WTC11 (cell line): Measurements from ENCODE around the gene NET1. TPM values are rescaled to one million over a fixed set of nuclear protein-coding genes. Genes with fewer than 3 reads are reported as not detected.
A peak's percentile ranks its signal among the peaks of the same experiment; 100 is the strongest.

Experiments used
- ATAC-seq: fragments of 200-7000 bp; cut with Tn5 transposase; 2 replicates; pipeline ENCODE4 v1.10.0; 2021; ENCODE audit warnings: mild to moderate bottlenecking, moderate library complexity
- CTCF ChIA-PET: fragments of 300-600 bp; sonication (Branson Sonifier 250); formaldehyde crosslinking; loops from one replicate; lab custom pipeline; 2021; ENCODE audit warnings: antibody characterized with exemption; lab: Charles Lee
- POLR2A ChIA-PET: fragments of 350-600 bp; sonication (Branson Sonifier 250); formaldehyde crosslinking; loops from one replicate; lab custom pipeline; 2021; ENCODE audit warnings: antibody characterized with exemption; lab: Charles Lee
- DNase-seq: peaks from one replicate; pipeline ENCODE4 v3.0.0; 2021; ENCODE audit warnings: low spot score
- H3K27ac Mint-ChIP-seq: 2 replicates; pipeline ENCODE4 v1.8.0; 2021; ENCODE audit warnings: mixed read lengths
- H3K27me3 Mint-ChIP-seq: 2 replicates; pipeline ENCODE4 v1.8.0; 2021; ENCODE audit warnings: low read depth, mild to moderate bottlenecking, moderate library complexity, mixed read lengths
- H3K36me3 Mint-ChIP-seq: 2 replicates; pipeline ENCODE4 v1.8.0; 2021; ENCODE audit warnings: mixed read lengths
- H3K4me1 Mint-ChIP-seq: 2 replicates; pipeline ENCODE4 v1.8.0; 2022; ENCODE audit warnings: mixed read lengths
- H3K4me3 Mint-ChIP-seq: 2 replicates; pipeline ENCODE4 v1.8.0; 2021; ENCODE audit warnings: mild to moderate bottlenecking, moderate library complexity, mixed read lengths
- H3K9me3 Mint-ChIP-seq: 2 replicates; pipeline ENCODE4 v1.8.0; 2021; ENCODE audit warnings: mixed read lengths
- CBFB ChIP-seq: sonication (generic); formaldehyde crosslinking; IDR thresholded peaks from 2 replicates; pipeline ENCODE4 v1.8.1; 2022; ENCODE audit warnings: mild to moderate bottlenecking, low read depth, missing genetic modification reagents
- CDX4 ChIP-seq: fragments of 250-450 bp; sonication (Bioruptor Pico); IDR thresholded peaks from 2 replicates; pipeline ENCODE4 v1.9.0; 2021; ENCODE audit warnings: moderate library complexity, mild to moderate bottlenecking, inconsistent platforms, borderline replicate concordance
- E2F5 ChIP-seq: sonication (generic); formaldehyde crosslinking; IDR thresholded peaks from 2 replicates; pipeline ENCODE4 v1.8.1; 2022; ENCODE audit warnings: mild to moderate bottlenecking, moderate library complexity, missing genetic modification reagents
- EMX1 ChIP-seq: fragments of 250-450 bp; sonication (Bioruptor Pico); IDR thresholded peaks from 2 replicates; pipeline ENCODE4 v1.8.0; 2021; ENCODE audit warnings: mild to moderate bottlenecking
- FOXJ3 ChIP-seq: sonication (generic); formaldehyde crosslinking; IDR thresholded peaks from 2 replicates; pipeline ENCODE4 v1.9.0; 2021; ENCODE audit warnings: missing genetic modification reagents, mild to moderate bottlenecking, borderline replicate concordance
- GABPB1 ChIP-seq: sonication (generic); formaldehyde crosslinking; IDR thresholded peaks from 2 replicates; pipeline ENCODE4 v1.8.1; 2023; ENCODE audit warnings: mild to moderate bottlenecking, missing genetic modification reagents
- IRF2 ChIP-seq: sonication (generic); formaldehyde crosslinking; IDR thresholded peaks from 2 replicates; pipeline ENCODE4 v1.8.0; 2022; ENCODE audit warnings: low read depth, missing genetic modification reagents, borderline replicate concordance
- JAZF1 ChIP-seq: fragments of 250-450 bp; sonication (Bioruptor Pico); IDR thresholded peaks from 2 replicates; pipeline ENCODE4 v1.9.0; 2021; ENCODE audit warnings: moderate library complexity, mild to moderate bottlenecking, inconsistent platforms
- NFATC4 ChIP-seq: fragments of 250-450 bp; sonication (Bioruptor Pico); IDR thresholded peaks from 2 replicates; pipeline ENCODE4 v1.9.0; 2021; ENCODE audit warnings: mild to moderate bottlenecking
- RORB ChIP-seq: fragments of 250-450 bp; sonication (Bioruptor Pico); IDR thresholded peaks from 2 replicates; pipeline ENCODE4 v1.9.0; 2021; ENCODE audit warnings: mild to moderate bottlenecking
- SOX15 ChIP-seq: fragments of 250-450 bp; sonication (Bioruptor Pico); IDR thresholded peaks from 2 replicates; pipeline ENCODE4 v1.9.0; 2021; ENCODE audit warnings: mild to moderate bottlenecking
- SP1 ChIP-seq: sonication (generic); formaldehyde crosslinking; conservative IDR thresholded peaks from 2 replicates; pipeline ENCODE4 v1.8.1; 2022; ENCODE audit warnings: missing genetic modification reagents
- ZNF532 ChIP-seq: fragments of 250-450 bp; sonication (Bioruptor Pico); IDR thresholded peaks from 2 replicates; pipeline ENCODE4 v1.9.0; 2021; ENCODE audit warnings: mild to moderate bottlenecking, borderline replicate concordance
- total RNA-seq: library from RNA; stranded (reverse); gene quantifications from 3 replicates; pipeline ENCODE4 v1.2.3, GENCODE V29; 2021
- TF ChIP-seq, protein P1 (sequence below): sonication (generic); formaldehyde crosslinking; IDR thresholded peaks from 2 replicates; pipeline ENCODE4 v1.8.0; 2022; ENCODE audit warnings: missing genetic modification reagents
- TF ChIP-seq, protein P2 (sequence below): sonication (generic); formaldehyde crosslinking; IDR thresholded peaks from 2 replicates; pipeline ENCODE4 v1.8.1; 2023; ENCODE audit warnings: mild to moderate bottlenecking, missing genetic modification reagents
- TF ChIP-seq, protein P3 (sequence below): fragments of 200-600 bp; IDR thresholded peaks from 2 replicates; pipeline ENCODE4 v1.8.0; 2022; ENCODE audit warnings: antibody characterized with exemption
- TF ChIP-seq, protein P4 (sequence below): fragments of 250-450 bp; sonication (Bioruptor Pico); IDR thresholded peaks from 2 replicates; pipeline ENCODE4 v1.8.0; 2021; ENCODE audit warnings: mild to moderate bottlenecking

Gene NET1
- total RNA-seq, 1 experiment from 2014 or later, result 85.4 TPM

- TF ChIP-seq, protein P1, sequence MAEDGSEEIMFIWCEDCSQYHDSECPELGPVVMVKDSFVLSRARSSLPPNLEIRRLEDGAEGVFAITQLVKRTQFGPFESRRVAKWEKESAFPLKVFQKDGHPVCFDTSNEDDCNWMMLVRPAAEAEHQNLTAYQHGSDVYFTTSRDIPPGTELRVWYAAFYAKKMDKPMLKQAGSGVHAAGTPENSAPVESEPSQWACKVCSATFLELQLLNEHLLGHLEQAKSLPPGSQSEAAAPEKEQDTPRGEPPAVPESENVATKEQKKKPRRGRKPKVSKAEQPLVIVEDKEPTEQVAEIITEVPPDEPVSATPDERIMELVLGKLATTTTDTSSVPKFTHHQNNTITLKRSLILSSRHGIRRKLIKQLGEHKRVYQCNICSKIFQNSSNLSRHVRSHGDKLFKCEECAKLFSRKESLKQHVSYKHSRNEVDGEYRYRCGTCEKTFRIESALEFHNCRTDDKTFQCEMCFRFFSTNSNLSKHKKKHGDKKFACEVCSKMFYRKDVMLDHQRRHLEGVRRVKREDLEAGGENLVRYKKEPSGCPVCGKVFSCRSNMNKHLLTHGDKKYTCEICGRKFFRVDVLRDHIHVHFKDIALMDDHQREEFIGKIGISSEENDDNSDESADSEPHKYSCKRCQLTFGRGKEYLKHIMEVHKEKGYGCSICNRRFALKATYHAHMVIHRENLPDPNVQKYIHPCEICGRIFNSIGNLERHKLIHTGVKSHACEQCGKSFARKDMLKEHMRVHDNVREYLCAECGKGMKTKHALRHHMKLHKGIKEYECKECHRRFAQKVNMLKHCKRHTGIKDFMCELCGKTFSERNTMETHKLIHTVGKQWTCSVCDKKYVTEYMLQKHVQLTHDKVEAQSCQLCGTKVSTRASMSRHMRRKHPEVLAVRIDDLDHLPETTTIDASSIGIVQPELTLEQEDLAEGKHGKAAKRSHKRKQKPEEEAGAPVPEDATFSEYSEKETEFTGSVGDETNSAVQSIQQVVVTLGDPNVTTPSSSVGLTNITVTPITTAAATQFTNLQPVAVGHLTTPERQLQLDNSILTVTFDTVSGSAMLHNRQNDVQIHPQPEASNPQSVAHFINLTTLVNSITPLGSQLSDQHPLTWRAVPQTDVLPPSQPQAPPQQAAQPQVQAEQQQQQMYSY (CRISPR knock-in tag), result no peak
- TF ChIP-seq FOXJ3 (CRISPR knock-in tag) (no peak), ZNF532 (CRISPR knock-in tag) (no peak), RORB (no peak), CBFB (CRISPR knock-in tag) (no peak), JAZF1 (no peak), SOX15 (CRISPR knock-in tag) (no peak), E2F5 (CRISPR knock-in tag) (no peak), EMX1 (CRISPR knock-in tag) (no peak)
Measured at GRCh38 chr10:5402798-5403197, 9.6 kb upstream of the NET1 start (continued).

DNA sequence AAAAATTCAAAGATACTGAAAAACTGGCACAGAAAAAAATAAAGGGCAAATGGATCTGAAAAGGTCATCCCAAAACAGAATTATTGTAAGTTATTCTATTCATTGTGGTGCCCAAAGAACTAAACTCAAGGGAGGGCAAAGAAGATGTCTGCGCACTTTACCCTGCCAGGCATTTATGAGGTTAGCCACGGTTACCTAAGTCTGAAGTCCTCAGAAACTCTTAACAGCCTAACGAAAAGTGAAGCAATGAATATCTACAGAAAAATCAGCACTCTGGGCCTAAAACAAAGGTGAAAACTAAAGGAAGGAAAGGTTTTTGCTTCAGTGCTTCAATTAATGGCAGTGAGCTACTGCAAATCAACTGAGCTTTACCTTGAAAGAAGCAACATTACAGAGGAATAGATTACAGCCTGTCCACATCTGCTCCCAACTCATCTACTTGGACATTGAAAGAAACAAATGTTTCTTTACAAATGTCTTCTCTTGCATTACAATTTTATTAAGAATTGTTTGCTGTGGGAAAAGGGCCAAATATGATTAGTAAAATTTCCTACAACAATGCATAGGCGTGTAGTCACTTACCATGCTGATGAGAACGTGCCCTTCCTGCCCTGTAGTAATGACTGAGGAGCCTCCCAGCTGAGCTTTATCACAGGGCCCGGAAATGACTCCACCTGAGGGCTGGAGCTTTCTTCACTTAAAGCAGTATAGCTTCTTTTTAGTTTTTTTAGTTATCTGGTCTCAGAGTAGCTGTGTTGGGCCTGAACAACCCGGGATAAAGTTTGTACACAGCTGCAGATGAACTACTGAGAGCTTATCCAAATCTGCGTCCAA is 7.9 kb upstream of the NET1 start, which contains the start of gene TUBAL3:
Gene TUBAL3 (minus strand): TSS at position 621 of the 834 bp plus-strand sequence. CDS start 36 bp downstream, at position 585.
- ChIA-PET CTCF (interaction anchor here (1.1 kb wide), 1 partner anchor 111 kb away, joined by 3 read pairs; no protein-coding TSS in a partner anchor), POLR2A (no interaction called here)
- 0 out of 2 replicates have a peak, but pooled peaks have one; percentile 38 for ATAC-seq
- H3K27me3 Mint-ChIP-seq, result no peaks in the 10 kb centered on the region
- H3K4me3 Mint-ChIP-seq, result no peak within 1 kb of the TSS
- DNase-seq, result no peak
- H3K9me3 Mint-ChIP-seq, result peaks cover 28% of the 10 kb centered on the region
- no peaks in the 10 kb centered on the region for H3K4me1 Mint-ChIP-seq
- TF ChIP-seq EMX1 (CRISPR knock-in tag) (no peak), IRF2 (CRISPR knock-in tag) (no peak), CDX4 (no peak), SP1 (no peak), GABPB1 (CRISPR knock-in tag) (no peak), NFATC4 (CRISPR knock-in tag) (no peak)
- TF ChIP-seq, protein P2, sequence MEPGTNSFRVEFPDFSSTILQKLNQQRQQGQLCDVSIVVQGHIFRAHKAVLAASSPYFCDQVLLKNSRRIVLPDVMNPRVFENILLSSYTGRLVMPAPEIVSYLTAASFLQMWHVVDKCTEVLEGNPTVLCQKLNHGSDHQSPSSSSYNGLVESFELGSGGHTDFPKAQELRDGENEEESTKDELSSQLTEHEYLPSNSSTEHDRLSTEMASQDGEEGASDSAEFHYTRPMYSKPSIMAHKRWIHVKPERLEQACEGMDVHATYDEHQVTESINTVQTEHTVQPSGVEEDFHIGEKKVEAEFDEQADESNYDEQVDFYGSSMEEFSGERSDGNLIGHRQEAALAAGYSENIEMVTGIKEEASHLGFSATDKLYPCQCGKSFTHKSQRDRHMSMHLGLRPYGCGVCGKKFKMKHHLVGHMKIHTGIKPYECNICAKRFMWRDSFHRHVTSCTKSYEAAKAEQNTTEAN, result no peak
- TF ChIP-seq, protein P3, sequence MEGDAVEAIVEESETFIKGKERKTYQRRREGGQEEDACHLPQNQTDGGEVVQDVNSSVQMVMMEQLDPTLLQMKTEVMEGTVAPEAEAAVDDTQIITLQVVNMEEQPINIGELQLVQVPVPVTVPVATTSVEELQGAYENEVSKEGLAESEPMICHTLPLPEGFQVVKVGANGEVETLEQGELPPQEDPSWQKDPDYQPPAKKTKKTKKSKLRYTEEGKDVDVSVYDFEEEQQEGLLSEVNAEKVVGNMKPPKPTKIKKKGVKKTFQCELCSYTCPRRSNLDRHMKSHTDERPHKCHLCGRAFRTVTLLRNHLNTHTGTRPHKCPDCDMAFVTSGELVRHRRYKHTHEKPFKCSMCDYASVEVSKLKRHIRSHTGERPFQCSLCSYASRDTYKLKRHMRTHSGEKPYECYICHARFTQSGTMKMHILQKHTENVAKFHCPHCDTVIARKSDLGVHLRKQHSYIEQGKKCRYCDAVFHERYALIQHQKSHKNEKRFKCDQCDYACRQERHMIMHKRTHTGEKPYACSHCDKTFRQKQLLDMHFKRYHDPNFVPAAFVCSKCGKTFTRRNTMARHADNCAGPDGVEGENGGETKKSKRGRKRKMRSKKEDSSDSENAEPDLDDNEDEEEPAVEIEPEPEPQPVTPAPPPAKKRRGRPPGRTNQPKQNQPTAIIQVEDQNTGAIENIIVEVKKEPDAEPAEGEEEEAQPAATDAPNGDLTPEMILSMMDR, result no peak
- TF ChIP-seq, protein P4, sequence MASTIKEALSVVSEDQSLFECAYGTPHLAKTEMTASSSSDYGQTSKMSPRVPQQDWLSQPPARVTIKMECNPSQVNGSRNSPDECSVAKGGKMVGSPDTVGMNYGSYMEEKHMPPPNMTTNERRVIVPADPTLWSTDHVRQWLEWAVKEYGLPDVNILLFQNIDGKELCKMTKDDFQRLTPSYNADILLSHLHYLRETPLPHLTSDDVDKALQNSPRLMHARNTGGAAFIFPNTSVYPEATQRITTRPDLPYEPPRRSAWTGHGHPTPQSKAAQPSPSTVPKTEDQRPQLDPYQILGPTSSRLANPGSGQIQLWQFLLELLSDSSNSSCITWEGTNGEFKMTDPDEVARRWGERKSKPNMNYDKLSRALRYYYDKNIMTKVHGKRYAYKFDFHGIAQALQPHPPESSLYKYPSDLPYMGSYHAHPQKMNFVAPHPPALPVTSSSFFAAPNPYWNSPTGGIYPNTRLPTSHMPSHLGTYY (CRISPR knock-in tag), result no peak
- H3K27ac Mint-ChIP-seq, result no peak within 1 kb of the TSS
- peaks cover 18% of the 10 kb centered on the region for H3K36me3 Mint-ChIP-seq
